HUES6 (cell line): Measurements from ENCODE around the gene CDH5.

ENCODE experiments used
- H3K27ac ChIP-seq: 2 replicates; pipeline ENCODE4 v1.7.0; 2013; ENCODE audit warnings: low read depth, mild to moderate bottlenecking, low read length, inconsistent platforms
- H3K27me3 ChIP-seq: 2 replicates; pipeline ENCODE4 v1.6.1; 2013; ENCODE audit warnings: low read length; ENCODE audit not compliant: control insufficient read depth, insufficient read depth
- H3K36me3 ChIP-seq: 2 replicates; pipeline ENCODE4 v1.6.1; 2013; ENCODE audit warnings: low read length; ENCODE audit not compliant: control insufficient read depth, insufficient read depth
- H3K4me1 ChIP-seq: 2 replicates; pipeline ENCODE4 v1.6.1; 2013; ENCODE audit warnings: low read length; ENCODE audit not compliant: control insufficient read depth, insufficient read depth
- H3K4me3 ChIP-seq: 2 replicates; pipeline ENCODE4 v1.5.1; 2013; ENCODE audit warnings: low read depth, low read length
- H3K9ac ChIP-seq: one replicate; pipeline ENCODE4 v1.6.1; 2013; ENCODE audit warnings: mild to moderate bottlenecking, low read length
- H3K9me3 ChIP-seq: 2 replicates; pipeline ENCODE4 v1.6.1; 2013; ENCODE audit warnings: low read depth, low read length; ENCODE audit not compliant: control insufficient read depth, insufficient read depth

CDH5 gene

GRCh38 chr16:66357523-66357928 is 9.0 kb upstream of the CDH5 start:
- Histone ChIP-seq H3K36me3 (no peaks in the 10 kb centered on the region), H3K9me3 (no peaks in the 10 kb centered on the region), H3K27ac (no peak overlapping the region), H3K4me3 (no peak overlapping the region), H3K4me1 (peaks cover 5% of the 10 kb centered on the region; the same call in 1 of the 2 replicates), H3K9ac (no peak overlapping the region), H3K27me3 (no peaks in the 10 kb centered on the region)

- Histone ChIP-seq H3K9ac (no peak overlapping the region), H3K4me3 (no peak overlapping the region), H3K27me3 (no peaks in the 10 kb centered on the region), H3K27ac (no peak overlapping the region), H3K36me3 (no peaks in the 10 kb centered on the region), H3K9me3 (no peaks in the 10 kb centered on the region), H3K4me1 (peaks cover 5% of the 10 kb centered on the region; the same call in 1 of the 2 replicates)
Observed at GRCh38 chr16:66358231-66358630, 8.3 kb upstream of the CDH5 start.

- Histone ChIP-seq H3K4me3 (no peak overlapping the region), H3K9ac (no peak overlapping the region), H3K27ac (no peak overlapping the region), H3K4me1 (peaks cover 10% of the 10 kb centered on the region; the same call in 1 of the 2 replicates), H3K9me3 (no peaks in the 10 kb centered on the region), H3K36me3 (no peaks in the 10 kb centered on the region), H3K27me3 (no peaks in the 10 kb centered on the region)
Observed at GRCh38 chr16:66359012-66359411, 7.5 kb upstream of the CDH5 start.

GRCh38 chr16:66359811-66360608 is 6.5 kb upstream of the CDH5 start:
- no peaks in the 10 kb centered on the region for H3K36me3 ChIP-seq
- H3K4me3 ChIP-seq = no peak overlapping the region
- H3K9ac ChIP-seq = no peak overlapping the region
- H3K27me3 ChIP-seq = no peaks in the 10 kb centered on the region
- no peak overlapping the region for H3K27ac ChIP-seq
- no peaks in the 10 kb centered on the region for H3K9me3 ChIP-seq
- peaks cover 13% of the 10 kb centered on the region for H3K4me1 ChIP-seq

DNA sequence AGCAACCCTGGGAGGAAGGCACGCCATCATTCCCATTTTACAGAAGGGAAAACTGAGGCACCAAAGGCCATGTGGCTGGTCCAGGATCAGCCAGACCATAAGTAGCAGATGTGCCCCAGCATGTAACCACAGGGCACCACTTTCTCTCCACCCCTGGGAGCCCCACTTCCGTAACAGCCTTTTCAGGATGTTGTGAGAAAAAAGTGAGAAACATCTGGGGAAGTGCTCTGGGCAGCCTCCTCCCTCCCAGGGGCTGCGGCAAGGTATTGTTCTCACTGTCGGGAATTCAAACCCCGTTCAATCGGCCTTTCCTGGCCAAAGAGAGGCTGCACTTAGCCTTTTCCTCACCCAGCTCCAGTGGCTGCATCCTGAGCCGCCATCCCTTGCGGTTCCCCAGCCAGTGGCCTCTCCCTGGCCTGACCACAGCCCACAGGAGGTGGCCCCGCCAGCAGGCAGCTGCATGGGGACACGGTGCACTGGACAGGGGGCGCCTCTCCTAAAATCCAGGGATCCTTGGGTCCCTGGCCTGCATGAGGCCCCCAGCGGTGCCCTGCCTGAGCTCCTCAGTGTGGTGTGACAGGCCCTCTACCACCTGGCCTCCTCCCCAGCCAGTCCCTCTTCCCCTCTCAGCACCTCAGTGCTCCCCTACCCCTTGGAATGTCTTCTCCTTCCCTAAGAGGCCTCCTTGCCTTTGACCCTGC is 5.7 kb upstream of the CDH5 start:
- no peaks in the 10 kb centered on the region for H3K36me3 ChIP-seq
- no peak overlapping the region for H3K9ac ChIP-seq
- peaks cover 13% of the 10 kb centered on the region for H3K4me1 ChIP-seq
- H3K27me3 ChIP-seq = no peaks in the 10 kb centered on the region
- H3K27ac ChIP-seq = no peak overlapping the region
- H3K9me3 ChIP-seq = no peaks in the 10 kb centered on the region
- no peak overlapping the region for H3K4me3 ChIP-seq

DNA sequence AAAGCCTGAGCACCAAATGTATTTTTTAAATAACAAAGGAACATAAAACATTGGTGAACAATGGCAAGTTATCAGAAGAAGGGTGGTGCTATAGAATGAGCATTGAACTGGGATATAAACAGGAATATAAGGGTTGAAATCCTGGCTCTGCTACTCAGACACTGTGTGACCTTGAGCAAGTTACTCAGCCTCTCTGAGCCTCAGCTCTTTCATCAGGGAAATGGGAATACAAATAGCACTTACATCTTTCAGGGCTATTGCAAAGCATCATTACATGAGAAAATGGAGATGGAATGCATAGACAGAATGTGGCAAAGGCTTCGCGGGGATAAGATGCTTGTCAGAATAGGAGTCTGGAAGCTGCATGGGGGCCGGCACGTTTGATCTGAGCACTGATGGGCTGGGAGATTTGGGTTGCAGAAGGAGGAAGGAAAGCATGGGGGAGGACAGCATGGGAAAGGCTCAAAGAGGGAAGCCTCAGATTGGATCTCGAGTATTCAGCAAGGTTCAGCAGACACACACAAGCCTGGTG is 4.8 kb upstream of the CDH5 start:
- H3K36me3 ChIP-seq = no peaks in the 10 kb centered on the region

DNA sequence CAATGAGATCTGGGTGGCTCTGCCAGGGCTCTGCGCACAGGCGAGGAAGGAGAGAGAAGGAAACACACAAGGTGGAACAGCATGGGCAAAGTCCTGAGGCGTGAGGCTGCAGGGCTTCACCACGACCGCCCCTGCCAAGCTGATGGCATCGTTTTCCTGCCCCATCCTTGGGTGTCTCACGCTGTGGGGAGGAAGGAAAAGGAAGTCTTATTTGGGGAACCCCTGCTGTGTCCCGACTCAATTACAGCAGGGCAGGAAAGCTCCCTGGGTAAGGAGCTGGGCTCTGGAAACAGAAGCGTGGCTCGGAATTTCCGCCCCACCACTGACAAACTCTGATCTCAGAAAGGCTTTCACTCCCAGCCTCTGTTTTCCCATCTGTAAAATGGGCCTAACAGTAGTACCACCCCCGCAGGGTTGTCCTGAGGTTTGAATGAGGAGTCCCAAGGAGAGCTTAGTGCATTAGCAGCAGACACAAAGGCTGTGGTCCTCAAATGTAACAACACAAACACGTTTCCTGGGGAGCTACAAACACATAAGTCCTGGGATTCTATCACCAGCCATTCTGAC is 3.2 kb upstream of the CDH5 start:
- no peak overlapping the region for H3K9ac ChIP-seq
- no peaks in the 10 kb centered on the region for H3K36me3 ChIP-seq
- H3K4me3 ChIP-seq = no peak overlapping the region
- no peaks in the 10 kb centered on the region for H3K9me3 ChIP-seq
- peaks cover 19% of the 10 kb centered on the region for H3K4me1 ChIP-seq
- no peak overlapping the region for H3K27ac ChIP-seq
- H3K27me3 ChIP-seq = no peaks in the 10 kb centered on the region

More for the DNA sequence above, 4.8 kb upstream of the CDH5 start:
- no peaks in the 10 kb centered on the region for H3K27me3 ChIP-seq
- H3K9ac ChIP-seq = no peak overlapping the region
- no peak overlapping the region for H3K27ac ChIP-seq
- no peak overlapping the region for H3K4me3 ChIP-seq
- H3K4me1 ChIP-seq = peaks cover 13% of the 10 kb centered on the region
- H3K9me3 ChIP-seq = no peaks in the 10 kb centered on the region

GRCh38 chr16:66364117-66364958 is 2.2 kb upstream of the CDH5 start:
- H3K27ac ChIP-seq = no peak overlapping the region
- H3K9ac ChIP-seq = no peak overlapping the region
- H3K27me3 ChIP-seq = no peaks in the 10 kb centered on the region
- H3K4me1 ChIP-seq = peaks cover 26% of the 10 kb centered on the region
- H3K4me3 ChIP-seq = no peak overlapping the region
- no peaks in the 10 kb centered on the region for H3K36me3 ChIP-seq
- H3K9me3 ChIP-seq = no peaks in the 10 kb centered on the region

GRCh38 chr16:66364959-66365306 is 1.6 kb upstream of the CDH5 start:
- no peaks in the 10 kb centered on the region for H3K9me3 ChIP-seq
- no peak overlapping the region for H3K9ac ChIP-seq
- H3K4me1 ChIP-seq = peaks cover 26% of the 10 kb centered on the region
- H3K4me3 ChIP-seq = no peak overlapping the region
- no peaks in the 10 kb centered on the region for H3K27me3 ChIP-seq
- no peaks in the 10 kb centered on the region for H3K36me3 ChIP-seq
- H3K27ac ChIP-seq = no peak overlapping the region

GRCh38 chr16:66365651-66366050 is 840 bp upstream of the CDH5 start:
- H3K27ac ChIP-seq = no peak overlapping the region
- H3K9ac ChIP-seq = no peak overlapping the region
- peaks cover 26% of the 10 kb centered on the region for H3K4me1 ChIP-seq
- H3K4me3 ChIP-seq = no peak overlapping the region
- H3K36me3 ChIP-seq = no peaks in the 10 kb centered on the region
- H3K9me3 ChIP-seq = no peaks in the 10 kb centered on the region
- H3K27me3 ChIP-seq = no peaks in the 10 kb centered on the region
